GM19452 (cell line): ENCODE results near the gene NAT8L.

Experiments used
- ATAC-seq: cut with Tn5 transposase; IDR thresholded peaks from one replicate; pipeline ENCODE4 v1.9.1; 2021; ENCODE audit not compliant: unreplicated experiment

Gene NAT8L

GRCh38 chr4:2062808-2063524 lies 3.8 kb downstream of the NAT8L start:
- ATAC-seq: no peak

- ATAC-seq: no peak
These were observed 4.6 kb downstream of the NAT8L start for GRCh38 chr4:2063557-2064275.

GRCh38 chr4:2064276-2064991 lies 5.3 kb downstream of the NAT8L start:
- no peak for ATAC-seq

- ATAC-seq: no peak
These were observed 6.2 kb downstream of the NAT8L start for GRCh38 chr4:2065106-2065930.

- no peak for ATAC-seq
These were observed 7.0 kb downstream of the NAT8L start for GRCh38 chr4:2066011-2066551.

GRCh38 chr4:2066571-2067445 lies 7.7 kb downstream of the NAT8L start:
- ATAC-seq: no peak

GRCh38 chr4:2067446-2068197 lies 8.5 kb downstream of the NAT8L start:
- no peak for ATAC-seq

GRCh38 chr4:2068198-2068470 lies 9.0 kb downstream of the NAT8L start:
- no peak for ATAC-seq

GRCh38 chr4:2068566-2068965 lies 9.4 kb downstream of the NAT8L start:
- ATAC-seq: no peak

GRCh38 chr4:2069161-2069971 lies 10.2 kb downstream of the NAT8L start:
- ATAC-seq: no peak

GRCh38 chr4:2069986-2070385 lies 10.9 kb downstream of the NAT8L start:
- ATAC-seq: no peak

GRCh38 chr4:2070421-2071251 lies 11.5 kb downstream of the NAT8L start:
- ATAC-seq: no peak

- no peak for ATAC-seq
These were observed 12.3 kb downstream of the NAT8L start for GRCh38 chr4:2071252-2071911.

- ATAC-seq: no peak
These were observed 13.1 kb downstream of the NAT8L start for GRCh38 chr4:2071912-2072867.

- ATAC-seq: no peak
These were observed 14.1 kb downstream of the NAT8L start for GRCh38 chr4:2072971-2073807.
